HepG2 (cell line): ENCODE results near the gene IRF2. TPM values are rescaled to one million over a fixed set of nuclear protein-coding genes. Genes with fewer than 3 reads are reported as not detected.

Source experiments
- ATAC-seq: fragments of 200-7000 bp; cut with Tn5 transposase; 3 replicates; pipeline ENCODE4 v1.9.1; 2020; ENCODE audit warnings: mild to moderate bottlenecking, moderate library complexity
- BruUV-seq: library from RNA; stranded (reverse); fragments of 400-500 nt; replicated peaks from 2 replicates; lab custom pipeline; 2021; lab: Mats Ljungman, UMichigan
- CTCF ChIA-PET: fragments of 300-600 bp; formaldehyde crosslinking; extraction: SDS; loops from one replicate; lab custom pipeline; 2021; ENCODE audit warnings: low total read pairs, inconsistent platforms, low intra/inter-chr PET ratio; lab: Yijun Ruan, JAX
- POLR2A ChIA-PET: fragments of 350-600 bp; sonication (Branson Sonifier 250); formaldehyde crosslinking; loops from one replicate; lab custom pipeline; 2020; ENCODE audit warnings: antibody characterized with exemption, inconsistent platforms; lab: Yijun Ruan, JAX
- DNase-seq: peaks from one replicate; pipeline ENCODE4 v3.0.0-alpha.2; 2015; ENCODE audit warnings: low spot score
- FAIRE-seq: peaks from 3 replicates; lab custom pipeline; 2011; peaks lifted over from hg19 to GRCh38; lab: Jason Lieb, UNC
- H2AFZ ChIP-seq: one replicate; pipeline ENCODE4 v1.6.1; 2011; ENCODE audit warnings: low read length, inconsistent platforms
- H3K27ac ChIP-seq: fragments of 300-600 bp; 3 replicates; pipeline ENCODE4 v1.8.0; 2011; ENCODE audit warnings: mixed run types, mild to moderate bottlenecking, mixed read lengths, low read length, inconsistent platforms; ENCODE audit not compliant: insufficient read depth; ENCODE audit errors: extremely low read length
- H3K27me3 ChIP-seq, 2 experiments: fragments of 200-600 bp in 1 of 2; 2 replicates in 1 of 2; 3 replicates in 1 of 2; pipeline versions ENCODE4 v1.6.0 to v1.8.0; 2011; ENCODE audit warnings: low read length in 2 of 2, mild to moderate bottlenecking in 2 of 2, moderate library complexity in 2 of 2, inconsistent platforms in 1 of 2; ENCODE audit not compliant: insufficient read depth in 2 of 2, control insufficient read depth in 1 of 2
- H3K36me3 ChIP-seq, 2 experiments: fragments of 200-600 bp in 1 of 2; replicated peaks in 1 of 2; 2 replicates in 1 of 2; 3 replicates in 1 of 2; pipeline versions ENCODE4 v1.5.1 to v1.8.0; 2011; ENCODE audit warnings: low read length in 2 of 2, inconsistent platforms in 1 of 2; ENCODE audit not compliant: insufficient read depth in 2 of 2, control insufficient read depth in 1 of 2
- H3K4me1 ChIP-seq: 2 replicates; pipeline ENCODE4 v1.5.1; 2012; ENCODE audit warnings: low read length, inconsistent platforms; ENCODE audit not compliant: insufficient read depth
- H3K4me2 ChIP-seq: 2 replicates; pipeline ENCODE4 v1.6.0; 2011; ENCODE audit warnings: low read depth, low read length, inconsistent platforms
- H3K4me3 ChIP-seq, 3 experiments: fragments of 200-600 bp in 1 of 3; sonication (generic), shearing (Covaris generic) in 1 of 3; replicated peaks in 1 of 3; 2 replicates each; pipeline ENCODE4 v1.5.1; 2011 to 2016; ENCODE audit warnings: low read length in 3 of 3, inconsistent platforms in 2 of 3, low read depth in 2 of 3, mild to moderate bottlenecking in 2 of 3, control low read depth in 1 of 3, mixed read lengths in 1 of 3; ENCODE audit not compliant: insufficient read depth in 1 of 3
- H3K79me2 ChIP-seq: one replicate; pipeline ENCODE4 v1.6.1; 2011; ENCODE audit warnings: low read length, inconsistent platforms; ENCODE audit not compliant: insufficient read depth
- H3K9ac ChIP-seq: 2 replicates; pipeline ENCODE4 v1.6.0; 2011; ENCODE audit warnings: mild to moderate bottlenecking, low read depth, low read length, inconsistent platforms; ENCODE audit not compliant: insufficient read depth
- H3K9me3 ChIP-seq: 2 replicates; pipeline ENCODE4 v1.5.1; 2012; ENCODE audit warnings: mild to moderate bottlenecking, low read length
- H4K20me1 ChIP-seq: 2 replicates; pipeline ENCODE4 v1.6.0; 2011; ENCODE audit warnings: inconsistent platforms, mild to moderate bottlenecking, low read length, moderate library complexity; ENCODE audit not compliant: insufficient read depth
- ERF ChIP-seq: IDR thresholded peaks from 2 replicates; pipeline ENCODE4 v1.6.1; 2018; ENCODE audit warnings: missing biosample characterization, missing genetic modification reagents
- KLF11 ChIP-seq: IDR thresholded peaks from 2 replicates; pipeline ENCODE4 v1.6.1; 2016; ENCODE audit warnings: missing compliant biosample characterization
- SKI ChIP-seq: fragments of 450-650 bp; IDR thresholded peaks from one replicate; pipeline ENCODE4 v1.6.1; 2018; ENCODE audit warnings: mild to moderate bottlenecking; ENCODE audit not compliant: partially characterized antibody
- SOX6 ChIP-seq, 2 experiments: fragments of 450-650 bp in 1 of 2; sonication (generic) in 1 of 2; formaldehyde crosslinking in 1 of 2; IDR thresholded peaks; 2 replicates each; pipeline versions ENCODE4 v1.4.0 to v1.6.1; 2017 to 2020; ENCODE audit warnings: antibody characterized with exemption in 1 of 2, mild to moderate bottlenecking in 1 of 2, missing genetic modification reagents in 1 of 2
- ZNF460 ChIP-seq: sonication (generic); formaldehyde crosslinking; IDR thresholded peaks from 2 replicates; pipeline ENCODE4 v1.5.1; 2020; ENCODE audit warnings: missing genetic modification reagents, mild to moderate bottlenecking, borderline replicate concordance
- ZNF687 ChIP-seq: sonication (generic); formaldehyde crosslinking; IDR thresholded peaks from 2 replicates; pipeline ENCODE4 v1.5.1; 2020; ENCODE audit warnings: mild to moderate bottlenecking, missing genetic modification reagents, moderate library complexity
- ZNF770 ChIP-seq: sonication (generic); formaldehyde crosslinking; IDR thresholded peaks from 2 replicates; pipeline ENCODE4 v1.5.0; 2020; ENCODE audit warnings: mild to moderate bottlenecking, missing genetic modification reagents
- ZNF839 ChIP-seq: sonication (generic); formaldehyde crosslinking; IDR thresholded peaks from 2 replicates; pipeline ENCODE4 v1.4.0; 2020; ENCODE audit warnings: missing genetic modification reagents, mild to moderate bottlenecking, borderline replicate concordance
- WGBS: methylation state at CpG from one replicate; pipeline ENCODE4 v1.1.6; 2017; ENCODE audit warnings: low lambda C conversion rate; 5-methylcytosine and 5-hydroxymethylcytosine counted together
- in situ Hi-C: cut with HindIII; loops from 2 replicates; pipeline ENCODE4 v1.10.0; 2017; ENCODE audit warnings: low pct_unique_long_range_greater_than_20kb; ENCODE audit not compliant: extremely low pct_ligation_motif_present
- intact Hi-C: fragments of 100-400 bp; cut with micrococcal nuclease; formaldehyde crosslinking; loops from one replicate; pipeline ENCODE4 v1.10.0; 2022; ENCODE audit not compliant: unreplicated experiment
- polyA plus RNA-seq, 8 experiments: library from polyadenylated mRNA; depleted of rRNA in 3 of 8; stranded (reverse) in 7 of 8; unstranded in 1 of 8; fragments of >200 nt; fragmentation: Illumina TruSeq in 4 of 8; extraction: Trizol in 4 of 8; gene quantifications; 2 replicates each; pipeline versions ENCODE4 v1.2.1 to v1.2.3, GENCODE V29; 2011 to 2016; ENCODE audit warnings: low read depth in 4 of 8, missing spikeins in 1 of 8, mixed read lengths in 1 of 8; ENCODE audit not compliant: insufficient read depth in 1 of 8
- total RNA-seq, 5 experiments: library from RNA; depleted of rRNA; stranded (reverse); fragments of >200 nt; fragmentation: Illumina TruSeq; extraction: Trizol; gene quantifications; 2 replicates each; pipeline ENCODE4 v1.2.3, GENCODE V29; 2016; ENCODE audit warnings: low read depth in 1 of 5

Gene IRF2
- total and polyA plus RNA-seq, 2 of the 13 experiments (the other 11 are each of a cell fraction or from before 2014, with no cell fraction given) = 15.5 to 28.8 TPM

GRCh38 chr4:184355857-184356256 is 118.5 kb downstream of the IRF2 start:
- no peak for ATAC-seq
- WGBS = 46% methylated on average over 5 of the region's 5 CpGs
- H3K9ac ChIP-seq = no peak overlapping the region
- H4K20me1 ChIP-seq = no peaks in the 10 kb centered on the region
- no peak for FAIRE-seq
- TF ChIP-seq SOX6 (IDR thresholded peaks at IDR 0.05) (no peak), SOX6 (CRISPR knock-in tag; IDR thresholded peaks at IDR 0.05) (no peak), SKI (no peak), ZNF460 (CRISPR knock-in tag) (no peak), ZNF770 (CRISPR knock-in tag) (peak; percentile 97)
- no peak for DNase-seq
- CTCF ChIA-PET = no interaction called here
- POLR2A ChIA-PET = no interaction called here
- BruUV-seq = no TSS peak
- H3K4me1 ChIP-seq = peaks cover 69% of the 10 kb centered on the region
- H2AFZ ChIP-seq = no peak overlapping the region
- H3K4me3 ChIP-seq = no peak overlapping the region
- no peaks in the 10 kb centered on the region for H3K9me3 ChIP-seq
- no peaks in the 10 kb centered on the region for H3K79me2 ChIP-seq
- no peaks in the 10 kb centered on the region for H3K36me3 ChIP-seq
- intact Hi-C loops (no loop called here), in situ Hi-C loops (no loop called here)
- peak overlapping the region; percentile 30 for H3K27ac ChIP-seq
- no peaks in the 10 kb centered on the region for H3K27me3 ChIP-seq
- H3K4me2 ChIP-seq = no peak overlapping the region

GRCh38 chr4:184355111-184355604 is 119.2 kb downstream of the IRF2 start:
- in situ Hi-C loops = no loop called here
- CTCF ChIA-PET = no interaction called here
- Histone ChIP-seq H3K9me3 (no peaks in the 10 kb centered on the region), H3K36me3 (no peaks in the 10 kb centered on the region), H3K4me3 (no peak overlapping the region), H3K9ac (no peak overlapping the region; the same call in 1 of the 2 replicates), H4K20me1 (no peaks in the 10 kb centered on the region), H3K4me2 (peak overlapping the region; percentile 23; the same call in 1 of the 2 replicates), H3K79me2 (no peaks in the 10 kb centered on the region), H3K27me3 (no peaks in the 10 kb centered on the region), H2AFZ (no peak overlapping the region), H3K4me1 (peaks cover 71% of the 10 kb centered on the region), H3K27ac (peak overlapping the region; percentile 30)
- BruUV-seq = no TSS peak
- ATAC-seq = peak; percentile 64
- WGBS = 13% methylated on average over 1 of the region's 2 CpGs
- DNase-seq = peak; percentile 89
- peak; percentile 61 for FAIRE-seq
- POLR2A ChIA-PET = interaction anchor here (0.7 kb wide), 1 partner anchor 12 kb away, joined by 3 read pairs; no protein-coding TSS in a partner anchor
- intact Hi-C loops = no loop called here
- TF ChIP-seq ERF (CRISPR knock-in tag) (0 out of 2 replicates have a peak, but pooled peaks have one; percentile 19), KLF11 (CRISPR knock-in tag) (no peak), ZNF687 (CRISPR knock-in tag) (peak; percentile 50), ZNF839 (CRISPR knock-in tag) (no peak)
